Right atrium auricular region (tissue), 2 donors: ENCODE measurements around the gene JAZF1. TPM values are rescaled to one million over a fixed set of nuclear protein-coding genes. Genes with fewer than 3 reads are reported as not detected.

ENCODE experiments used
- DNase-seq: peaks from one replicate; pipeline ENCODE4 v3.0.0-alpha.2; 2019; ENCODE audit warnings: low spot score
- H3K27ac ChIP-seq, 2 donors: fragments of 200-600 bp; sonication (generic); 1 replicate in 1 of 2; 2 replicates in 1 of 2; pipeline ENCODE4 v1.5.1; 2016 to 2019
- H3K27me3 ChIP-seq, 2 donors: fragments of 200-600 bp; sonication (generic); one replicate each; pipeline versions ENCODE4 v1.5.1 to v1.6.0; 2017 to 2019
- H3K36me3 ChIP-seq: fragments of 200-600 bp; sonication (generic); one replicate; pipeline ENCODE4 v1.5.1; 2016
- H3K4me1 ChIP-seq, 2 donors: fragments of 200-600 bp; sonication (generic); one replicate each; pipeline versions ENCODE4 v1.5.1 to v1.6.0; 2017 to 2019
- H3K4me3 ChIP-seq, 2 donors: fragments of 200-600 bp; sonication (generic); 1 replicate in 1 of 2; 2 replicates in 1 of 2; pipeline ENCODE4 v1.5.1; 2017 to 2019; ENCODE audit warnings: mild to moderate bottlenecking in 1 of 2, moderate library complexity in 1 of 2
- H3K9me3 ChIP-seq, 2 donors: fragments of 200-600 bp; sonication (generic); one replicate each; pipeline ENCODE4 v1.5.1; 2019
- total RNA-seq, 2 donors: library from RNA; depleted of rRNA; stranded (reverse); fragments of >200 nt; gene quantifications; one replicate each; pipeline ENCODE4 v1.1.0, GENCODE V29; 2016
- TF ChIP-seq, protein P1 (sequence below), 2 donors: fragments of 200-600 bp; sonication (generic); IDR thresholded peaks; one replicate each; pipeline ENCODE4 v1.5.1; 2019; ENCODE audit warnings: antibody characterized with exemption in 2 of 2

Gene JAZF1
- total RNA-seq, 2 donors from 2014 or later: 13.2 to 18.5 TPM

DNA sequence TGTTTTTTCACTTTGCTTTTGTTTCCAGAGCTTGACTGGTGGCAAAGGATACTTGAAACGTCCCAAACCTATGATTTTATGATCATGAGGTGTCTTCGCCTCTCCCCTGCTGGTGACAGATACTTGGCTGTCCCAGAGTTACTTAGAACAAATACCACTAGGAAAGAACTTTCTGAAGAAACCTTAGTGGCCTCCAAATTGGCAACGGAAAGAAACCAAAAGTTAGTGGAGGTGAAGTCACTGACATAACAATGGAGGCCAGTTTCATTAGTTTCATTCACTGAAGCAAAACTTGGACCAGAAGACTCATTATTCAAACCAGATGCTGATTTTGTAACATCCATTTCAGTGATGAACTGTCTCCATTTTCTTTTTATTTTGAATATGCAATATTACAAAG, 68.6 kb downstream of the JAZF1 start:
- TF ChIP-seq, protein P1, sequence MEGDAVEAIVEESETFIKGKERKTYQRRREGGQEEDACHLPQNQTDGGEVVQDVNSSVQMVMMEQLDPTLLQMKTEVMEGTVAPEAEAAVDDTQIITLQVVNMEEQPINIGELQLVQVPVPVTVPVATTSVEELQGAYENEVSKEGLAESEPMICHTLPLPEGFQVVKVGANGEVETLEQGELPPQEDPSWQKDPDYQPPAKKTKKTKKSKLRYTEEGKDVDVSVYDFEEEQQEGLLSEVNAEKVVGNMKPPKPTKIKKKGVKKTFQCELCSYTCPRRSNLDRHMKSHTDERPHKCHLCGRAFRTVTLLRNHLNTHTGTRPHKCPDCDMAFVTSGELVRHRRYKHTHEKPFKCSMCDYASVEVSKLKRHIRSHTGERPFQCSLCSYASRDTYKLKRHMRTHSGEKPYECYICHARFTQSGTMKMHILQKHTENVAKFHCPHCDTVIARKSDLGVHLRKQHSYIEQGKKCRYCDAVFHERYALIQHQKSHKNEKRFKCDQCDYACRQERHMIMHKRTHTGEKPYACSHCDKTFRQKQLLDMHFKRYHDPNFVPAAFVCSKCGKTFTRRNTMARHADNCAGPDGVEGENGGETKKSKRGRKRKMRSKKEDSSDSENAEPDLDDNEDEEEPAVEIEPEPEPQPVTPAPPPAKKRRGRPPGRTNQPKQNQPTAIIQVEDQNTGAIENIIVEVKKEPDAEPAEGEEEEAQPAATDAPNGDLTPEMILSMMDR (IDR thresholded peaks at IDR 0.05): no peak
- Histone ChIP-seq H3K4me1 (peaks cover 0 to under 1% of the 10 kb centered on the region in 2 donors), H3K4me3 (no peak overlapping the region), H3K9me3 (no peaks in the 10 kb centered on the region), H3K27ac (no peak overlapping the region), H3K36me3 (no peaks in the 10 kb centered on the region), H3K27me3 (no peaks in the 10 kb centered on the region)
- no peak for DNase-seq

DNA sequence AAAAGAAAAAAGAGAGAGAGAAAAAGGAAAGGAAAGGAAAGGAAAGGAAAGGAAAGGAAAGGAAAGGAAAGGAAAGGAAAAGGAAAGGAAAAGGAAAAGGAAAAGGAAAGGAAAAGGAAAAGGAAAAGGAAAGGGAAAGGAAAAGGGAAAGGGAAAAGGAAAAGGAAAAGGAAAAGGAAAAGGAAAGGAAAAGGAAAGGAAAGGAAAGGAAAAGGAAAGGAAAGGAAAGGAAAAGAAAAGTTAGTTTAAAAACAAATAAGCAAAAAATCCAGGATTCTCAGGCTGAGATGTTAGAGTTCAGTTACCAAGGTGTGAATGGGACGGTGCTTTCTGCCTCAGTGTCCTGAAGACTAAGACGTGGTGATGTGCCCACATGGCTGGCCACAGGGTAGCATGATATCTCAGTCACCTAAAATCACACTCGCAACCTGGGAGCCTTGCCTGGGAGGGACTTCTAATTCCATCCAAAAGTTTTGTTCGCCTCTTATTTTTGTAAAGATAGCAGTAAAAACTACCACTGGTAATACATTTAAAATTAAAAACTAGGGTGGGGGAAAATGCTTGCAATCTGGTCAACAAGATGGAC, 70.1 kb downstream of the JAZF1 start:
- TF ChIP-seq, protein P1 (IDR thresholded peaks at IDR 0.05): no peak
- H3K4me1 ChIP-seq: peaks cover 0 to 13% of the 10 kb centered on the region in 2 donors

DNA sequence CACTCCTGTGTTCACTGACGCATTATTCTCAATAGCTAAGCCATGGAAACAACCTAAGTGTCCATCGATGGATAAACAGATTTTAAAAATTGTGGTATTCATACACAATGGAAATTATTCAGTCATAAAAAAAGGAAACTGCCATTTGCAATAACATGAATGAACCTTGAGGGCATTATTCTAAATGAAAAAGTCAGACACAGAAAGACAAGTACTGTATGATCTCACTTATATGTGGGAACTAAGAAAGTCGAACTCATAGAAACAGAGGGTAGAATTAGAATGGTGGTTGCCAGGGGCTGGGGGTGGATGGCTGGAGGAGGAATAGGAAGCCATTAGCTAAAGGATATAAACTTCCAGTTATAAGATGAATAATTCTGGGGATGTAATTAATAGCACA, 71.8 kb downstream of the JAZF1 start:
- TF ChIP-seq, protein P1 (IDR thresholded peaks at IDR 0.05): no peak
- Histone ChIP-seq H3K4me3 (no peak overlapping the region), H3K4me1 (peaks cover 0 to 26% of the 10 kb centered on the region in 2 donors), H3K27ac (peak overlapping the region in 1 of 2 donors; percentile 83), H3K36me3 (no peaks in the 10 kb centered on the region), H3K27me3 (no peaks in the 10 kb centered on the region), H3K9me3 (no peaks in the 10 kb centered on the region)
- no peak for DNase-seq

More for the DNA sequence above, 70.1 kb downstream of the JAZF1 start:
- Histone ChIP-seq H3K36me3 (no peaks in the 10 kb centered on the region), H3K27ac (no peak overlapping the region), H3K4me3 (no peak overlapping the region), H3K9me3 (no peaks in the 10 kb centered on the region), H3K27me3 (no peaks in the 10 kb centered on the region)
- DNase-seq: no peak

DNA sequence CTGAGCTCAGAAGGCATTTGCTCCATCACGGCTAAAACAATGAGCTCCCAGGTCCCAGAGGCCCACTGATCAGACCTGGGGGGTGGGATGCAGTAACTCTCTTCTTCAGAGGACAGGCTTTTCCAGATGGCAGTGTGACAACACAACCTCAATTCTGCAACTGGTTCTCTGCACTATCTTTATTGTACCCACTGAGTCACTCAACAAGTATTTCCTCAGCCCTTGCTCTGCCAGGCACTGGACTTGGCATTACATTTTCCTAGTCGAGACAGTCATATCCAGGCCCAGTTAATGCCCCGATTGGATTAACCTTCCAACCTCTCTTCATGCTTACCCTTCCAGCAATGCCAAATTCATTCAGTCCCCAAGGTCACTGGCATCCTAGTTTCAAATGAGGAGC, 72.6 kb downstream of the JAZF1 start:
- Histone ChIP-seq H3K9me3 (no peaks in the 10 kb centered on the region), H3K27me3 (no peaks in the 10 kb centered on the region), H3K27ac (peak overlapping the region; percentile 71 to 83), H3K4me3 (no peak overlapping the region), H3K36me3 (no peaks in the 10 kb centered on the region), H3K4me1 (peaks cover 0 to 30% of the 10 kb centered on the region in 2 donors)
- TF ChIP-seq, protein P1 (IDR thresholded peaks at IDR 0.05): no peak
- DNase-seq: no peak

DNA sequence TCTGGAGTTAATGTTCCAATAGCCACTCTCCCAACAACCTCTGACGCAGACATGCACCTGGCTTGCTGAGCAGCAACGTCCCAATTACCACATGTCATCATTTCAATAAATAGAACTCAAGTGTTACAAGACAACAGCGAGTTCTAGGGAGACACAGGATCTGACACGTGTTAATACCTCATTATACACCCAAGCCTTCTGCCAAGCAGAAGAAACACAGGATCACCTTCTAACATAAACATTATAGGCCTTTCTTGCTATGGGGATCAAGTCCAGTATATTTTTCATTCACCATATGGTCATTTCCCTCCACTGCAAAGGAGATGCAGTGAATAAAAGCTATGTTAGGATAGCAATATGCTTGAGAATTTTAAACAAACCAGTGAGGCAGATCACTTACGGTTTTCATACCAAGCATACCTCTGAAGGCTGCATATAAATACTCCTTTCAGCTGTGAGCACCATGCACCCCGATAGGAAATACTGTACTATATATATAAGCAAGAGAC, 74.2 kb downstream of the JAZF1 start:
- TF ChIP-seq, protein P1 (IDR thresholded peaks at IDR 0.05): no peak
- Histone ChIP-seq H3K27ac (peak overlapping the region; percentile 78 to 83), H3K36me3 (no peaks in the 10 kb centered on the region), H3K9me3 (no peaks in the 10 kb centered on the region), H3K4me1 (peaks cover 0 to 40% of the 10 kb centered on the region in 2 donors), H3K27me3 (no peaks in the 10 kb centered on the region), H3K4me3 (no peak overlapping the region)
- no peak for DNase-seq

DNA sequence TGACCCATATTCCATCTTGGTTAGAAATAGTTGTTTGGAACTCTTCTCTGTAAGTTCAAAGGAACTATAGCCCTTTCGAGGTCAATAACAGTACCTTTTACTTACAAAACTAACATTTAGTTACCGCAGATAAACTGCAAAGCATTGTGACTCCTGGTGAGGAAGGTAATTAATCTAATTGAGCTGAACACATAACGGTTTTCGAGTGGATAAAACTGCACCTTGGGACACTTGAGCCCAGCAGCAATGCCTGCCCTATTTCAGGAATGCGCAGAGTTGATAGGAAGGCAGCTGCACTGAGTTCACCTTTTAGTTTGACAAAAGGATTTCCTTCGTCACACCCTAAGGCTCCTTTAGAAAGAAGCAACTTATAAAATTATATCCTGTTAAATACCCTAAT, 75.4 kb downstream of the JAZF1 start:
- H3K27me3 ChIP-seq: no peaks in the 10 kb centered on the region
- H3K9me3 ChIP-seq: no peaks in the 10 kb centered on the region
- no peak for DNase-seq
- H3K36me3 ChIP-seq: no peaks in the 10 kb centered on the region
- H3K4me3 ChIP-seq: no peak overlapping the region
- TF ChIP-seq, protein P1 (IDR thresholded peaks at IDR 0.05): no peak
- peak overlapping the region; percentile 78 to 83 for H3K27ac ChIP-seq
- H3K4me1 ChIP-seq: peaks cover 0 to 47% of the 10 kb centered on the region in 2 donors
